ENCODE results near the gene ORAI3.

Gene ORAI3

DNA sequence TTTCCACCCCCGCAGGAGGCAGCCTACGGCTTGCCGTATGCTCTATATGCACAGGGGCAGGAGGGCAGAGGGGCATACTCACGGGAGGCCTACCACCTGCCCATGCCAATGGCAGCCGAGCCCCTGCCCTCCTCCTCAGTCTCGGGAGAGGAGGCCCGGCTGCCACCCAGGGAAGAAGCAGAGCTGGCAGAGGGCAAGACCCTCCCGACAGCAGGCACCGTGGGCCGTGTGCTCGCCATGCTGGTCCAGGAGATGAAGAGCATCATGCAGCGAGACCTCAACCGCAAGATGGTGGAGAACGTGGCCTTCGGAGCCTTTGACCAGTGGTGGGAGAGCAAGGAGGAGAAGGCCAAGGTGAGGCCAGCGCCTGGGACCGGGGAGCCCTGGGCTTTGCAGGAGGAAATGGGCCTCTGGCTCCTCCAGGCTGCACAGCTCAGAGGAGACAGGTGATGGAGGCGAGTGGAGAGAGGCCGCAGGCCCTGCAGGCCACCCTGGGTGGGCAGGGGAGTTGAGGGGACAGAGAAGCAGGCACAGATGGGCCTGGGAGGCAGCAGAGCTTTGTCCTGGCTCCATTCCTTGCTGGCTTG is 17.3 kb downstream of the ORAI3 start:
- no peak overlapping the region for H3K4me3 ChIP-seq (ENCODE audit: low read depth, low read length)

DNA sequence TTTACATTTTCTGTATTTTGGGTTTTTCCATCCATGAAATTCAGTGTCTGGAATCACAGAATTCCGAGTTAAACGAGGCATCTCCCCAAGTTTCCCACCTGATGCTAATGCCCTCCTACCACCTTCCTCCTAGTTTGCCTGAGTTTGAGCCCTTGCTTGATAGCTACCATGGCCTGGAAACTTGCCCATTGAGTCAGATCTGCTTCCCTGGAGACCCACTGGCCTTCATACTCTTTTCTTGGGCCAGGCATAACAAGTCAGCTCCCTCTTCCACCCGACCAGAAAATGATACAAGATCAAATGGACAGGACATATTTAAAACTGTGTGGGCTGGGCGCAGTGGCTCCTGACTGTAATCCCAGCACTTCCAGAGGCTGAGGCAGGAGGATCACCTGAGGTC is 18.9 kb downstream of the ORAI3 start:
- H3K4me3 ChIP-seq (ENCODE audit: low read depth, low read length) = no peak overlapping the region

DNA sequence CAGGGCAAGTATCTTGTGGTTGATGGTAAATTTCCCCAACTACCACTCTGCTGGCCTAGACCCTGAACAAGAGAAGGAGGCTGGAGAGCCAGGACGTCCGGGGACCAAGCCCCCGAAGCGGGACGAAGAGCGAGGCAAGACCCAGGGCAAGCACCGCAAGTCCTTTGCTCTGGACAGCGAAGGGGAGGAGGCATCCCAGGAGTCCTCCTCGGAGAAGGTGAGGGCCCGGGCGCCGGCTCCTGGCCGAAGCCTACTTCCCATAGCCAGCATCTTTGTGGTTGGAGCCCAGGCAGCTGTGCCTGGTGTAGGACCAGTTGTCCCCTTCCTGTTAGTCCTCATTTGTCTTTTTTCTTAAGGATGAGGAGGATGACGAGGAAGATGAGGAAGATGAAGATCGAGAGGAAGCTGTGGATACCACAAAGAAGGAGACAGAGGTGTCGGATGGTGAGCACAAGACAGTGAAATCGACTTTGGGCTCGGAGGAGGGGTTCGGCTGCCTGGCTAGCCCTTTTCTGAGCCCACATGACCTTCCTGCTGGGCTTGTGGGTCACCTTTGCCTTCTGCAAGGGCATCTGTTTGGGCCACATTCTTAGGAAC is 20.5 kb downstream of the ORAI3 start:
- no peak overlapping the region for H3K4me3 ChIP-seq (ENCODE audit: low read depth, low read length)

GRCh38 chr16:30971298-30971697 is 22.4 kb downstream of the ORAI3 start:
- no peak overlapping the region for H3K4me3 ChIP-seq (ENCODE audit: low read depth, low read length)

GRCh38 chr16:30972872-30973271 is 24.0 kb downstream of the ORAI3 start:
- no peak overlapping the region for H3K4me3 ChIP-seq (ENCODE audit: low read depth, low read length)

GRCh38 chr16:30974348-30974747 is 25.5 kb downstream of the ORAI3 start:
- no peak overlapping the region for H3K4me3 ChIP-seq (ENCODE audit: low read depth, low read length)

DNA sequence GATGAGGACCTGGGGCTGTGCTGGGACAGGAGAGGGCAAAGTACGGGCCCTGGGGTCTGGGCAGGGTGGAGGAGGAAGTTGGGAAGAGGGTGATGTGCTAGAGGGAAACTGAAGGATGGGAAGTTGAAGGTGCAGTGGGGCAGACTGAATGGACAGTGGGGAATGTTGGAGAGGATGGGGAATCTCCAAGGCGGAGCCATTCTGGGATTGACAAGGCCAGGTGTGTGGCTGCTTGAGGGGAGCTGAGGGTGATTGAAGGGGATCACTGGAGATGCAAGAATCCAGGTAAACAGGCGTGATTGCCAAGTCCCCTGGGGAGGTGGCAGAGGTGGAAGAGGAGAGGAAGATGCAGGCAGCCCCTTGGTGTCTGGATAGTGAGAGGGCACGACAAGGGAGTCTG is 27.6 kb downstream of the ORAI3 start:
- H3K4me3 ChIP-seq (ENCODE audit: low read depth, low read length) = no peak overlapping the region

- no peak overlapping the region for H3K4me3 ChIP-seq (ENCODE audit: low read depth, low read length)
Observed at GRCh38 chr16:30977502-30977901, 28.6 kb downstream of the ORAI3 start.

GRCh38 chr16:30979170-30980022 is 30.5 kb downstream of the ORAI3 start:
- no peak overlapping the region for H3K4me3 ChIP-seq (ENCODE audit: low read depth, low read length)

GRCh38 chr16:30980023-30980371 is 31.1 kb downstream of the ORAI3 start:
- no peak overlapping the region for H3K4me3 ChIP-seq (ENCODE audit: low read depth, low read length)

GRCh38 chr16:30980434-30980833 is 31.6 kb downstream of the ORAI3 start:
- no peak overlapping the region for H3K4me3 ChIP-seq (ENCODE audit: low read depth, low read length)

GRCh38 chr16:30980959-30981358 is 32.1 kb downstream of the ORAI3 start:
- H3K4me3 ChIP-seq (ENCODE audit: low read depth, low read length) = no peak overlapping the region

DNA sequence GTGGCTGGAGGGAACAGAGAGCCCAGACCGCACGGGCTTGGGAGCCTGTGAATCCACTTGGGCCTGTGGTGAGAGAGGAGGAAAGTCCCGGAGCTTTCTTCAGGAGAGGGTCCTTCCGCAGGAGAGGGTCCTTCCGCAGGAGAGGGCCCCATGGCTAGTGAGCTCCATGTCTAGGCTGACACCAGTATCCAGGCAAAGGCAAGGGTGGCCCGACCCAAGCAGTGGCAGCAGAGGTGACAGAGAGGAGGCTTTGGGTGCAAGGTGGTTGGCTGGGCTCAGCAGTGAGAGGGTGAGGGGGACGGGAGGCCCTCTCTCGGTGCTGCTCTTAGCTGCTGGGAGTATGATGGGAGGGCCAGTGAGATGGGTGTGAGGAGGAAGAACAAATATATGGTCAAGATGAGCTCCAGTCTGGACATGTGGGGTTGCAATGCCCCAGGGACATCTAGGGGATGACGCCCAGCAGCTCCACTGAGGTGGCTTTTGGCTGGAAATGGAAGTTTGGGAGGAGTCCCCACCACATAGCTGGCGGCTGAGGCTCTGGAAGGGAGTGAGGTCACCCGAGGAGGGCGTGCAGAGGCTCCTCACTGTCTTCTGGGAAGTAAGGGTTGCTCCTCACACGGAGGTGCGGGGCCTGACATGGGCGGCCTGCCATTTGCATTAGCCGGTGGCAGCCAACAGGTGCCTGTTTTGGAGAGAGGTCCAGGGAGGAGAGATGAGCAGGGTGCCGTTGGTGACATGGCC is 33.9 kb downstream of the ORAI3 start:
- H3K4me3 ChIP-seq (ENCODE audit: low read depth, low read length) = no peak overlapping the region

- no peak overlapping the region for H3K4me3 ChIP-seq (ENCODE audit: low read depth, low read length)
Observed at GRCh38 chr16:30983289-30983889, 34.5 kb downstream of the ORAI3 start.

- no peak overlapping the region for H3K4me3 ChIP-seq (ENCODE audit: low read depth, low read length)
Observed at GRCh38 chr16:30983898-30984610, 35.2 kb downstream of the ORAI3 start.

DNA sequence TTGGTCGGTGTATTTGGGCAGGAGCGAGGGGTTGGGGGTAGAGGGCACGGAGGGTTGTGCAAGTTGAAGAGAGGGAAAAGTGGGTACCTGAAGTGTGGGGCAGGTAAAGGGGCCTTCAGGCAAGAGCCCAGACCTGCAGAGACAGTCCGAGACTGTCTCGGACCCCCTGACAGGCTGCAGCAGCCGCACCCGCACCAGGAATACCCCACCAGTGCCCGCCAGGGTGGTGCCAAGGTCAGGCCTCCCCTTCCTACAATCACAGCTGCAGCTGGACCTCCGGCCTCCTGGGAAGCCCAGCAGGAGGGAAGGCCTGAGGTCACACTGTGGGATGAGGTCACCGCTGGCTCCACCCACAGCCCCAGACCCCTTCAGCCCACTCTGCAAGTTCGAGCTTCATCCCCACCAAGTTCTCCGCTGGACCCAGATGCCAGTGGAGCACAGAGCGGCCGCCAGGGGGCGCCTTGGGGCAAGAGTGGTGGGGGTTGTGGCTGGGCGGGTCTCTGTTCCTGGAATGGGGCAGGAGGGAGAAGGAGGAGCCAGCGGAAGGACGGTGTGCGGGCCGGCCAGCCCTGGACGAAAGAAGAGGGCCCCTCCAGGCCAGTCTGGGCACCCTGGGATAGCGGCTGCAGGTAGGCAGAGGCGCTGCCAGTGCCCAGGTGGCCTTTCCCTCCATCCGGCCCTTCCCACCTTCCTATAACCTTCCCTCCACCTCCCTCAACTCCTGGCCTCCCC is 36.0 kb downstream of the ORAI3 start, which contains the start of gene HSD3B7:
Gene HSD3B7, plus strand, starts transcription at position 539 of the 732 bp plus-strand sequence. CDS start 452 bp downstream, outside the sequence.
- H3K4me3 ChIP-seq (ENCODE audit: low read depth, low read length) = peak within 1 kb of the TSS; percentile 20

GRCh38 chr16:30985401-30986128 is 36.7 kb downstream of the ORAI3 start:
- H3K4me3 ChIP-seq (ENCODE audit: low read depth, low read length) = peak overlapping the region; percentile 20

GRCh38 chr16:30986129-30986991 is 37.5 kb downstream of the ORAI3 start:
- no peak overlapping the region for H3K4me3 ChIP-seq (ENCODE audit: low read depth, low read length)

Data from iPS-11a (cell line).